A549 treated with ZK216348 at 1 μM for 4 hours (cell line): ENCODE results near the gene RCCD1. TPM values are rescaled to one million over a fixed set of nuclear protein-coding genes. Genes with fewer than 3 reads are reported as not detected.

ENCODE experiments used
- total RNA-seq: library from RNA; stranded (reverse); fragments of 200-300 nt; extraction: Qiagen RNA extraction; gene quantifications from 5 replicates; pipeline ENCODE4 v1.2.3, GENCODE V29; 2022; ENCODE audit warnings: low read depth

RCCD1 gene
- 23.9 to 38.0 TPM (median 34.1 TPM) in 5 replicates for total RNA-seq

GRCh38 chr15:90954712-90955623 is at the start of gene RCCD1:
TSS of gene RCCD1 (plus strand) at chr15:90954884. CDS start at chr15:90956735, 1,851 bp downstream.

DNA sequence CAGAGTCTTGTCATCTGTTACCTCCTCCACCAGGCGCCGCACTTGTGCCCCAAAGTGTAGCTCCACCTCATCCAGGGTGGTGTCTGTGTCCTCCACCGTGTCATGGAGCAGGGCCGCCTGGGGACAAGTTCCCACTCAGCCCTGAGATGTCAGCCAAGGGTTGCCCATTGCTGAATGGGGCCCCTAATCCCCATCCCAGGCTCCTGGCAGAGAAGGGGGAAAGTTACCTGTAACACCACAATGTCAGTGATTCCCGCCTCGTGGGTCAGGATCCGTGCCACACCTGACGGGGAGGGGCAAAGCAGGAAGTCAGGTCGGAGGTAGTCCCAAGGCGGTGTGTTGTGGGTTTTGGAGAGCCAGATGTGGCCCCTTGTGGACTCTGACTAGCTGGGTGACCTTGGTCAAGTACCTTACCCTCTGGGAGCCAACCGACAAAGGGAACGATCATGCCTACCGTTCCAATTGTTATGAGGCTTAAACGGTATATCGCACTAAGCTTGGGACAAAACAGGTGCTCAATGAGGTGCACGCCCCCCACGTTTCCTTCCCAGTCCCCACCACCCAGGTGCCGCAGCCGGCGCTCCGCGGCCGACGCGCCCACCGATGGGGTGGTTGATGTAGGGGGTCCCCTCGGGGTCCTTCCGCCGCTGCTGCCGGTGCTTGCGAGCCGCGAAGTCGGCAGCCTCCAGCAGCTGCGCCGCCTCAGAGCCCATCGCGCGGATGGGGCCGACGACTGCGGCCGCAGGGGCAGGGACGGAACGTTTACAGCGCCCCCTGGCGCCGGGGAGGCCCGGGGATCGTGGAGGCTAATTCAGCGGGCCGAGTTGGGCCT is 22.6 kb upstream of the RCCD1 start, which contains the start of gene HDDC3:
Gene HDDC3, minus strand, starts transcription at position 722 of the 832 bp plus-strand sequence. Its CDS starts 9 bp downstream, at position 713.

GRCh38 chr15:90934949-90935751 is 19.5 kb upstream of the RCCD1 start, which contains the start of gene UNC45A:
TSS of gene UNC45A (plus strand) at chr15:90935285. CDS start at chr15:90935325, 40 bp downstream.

DNA sequence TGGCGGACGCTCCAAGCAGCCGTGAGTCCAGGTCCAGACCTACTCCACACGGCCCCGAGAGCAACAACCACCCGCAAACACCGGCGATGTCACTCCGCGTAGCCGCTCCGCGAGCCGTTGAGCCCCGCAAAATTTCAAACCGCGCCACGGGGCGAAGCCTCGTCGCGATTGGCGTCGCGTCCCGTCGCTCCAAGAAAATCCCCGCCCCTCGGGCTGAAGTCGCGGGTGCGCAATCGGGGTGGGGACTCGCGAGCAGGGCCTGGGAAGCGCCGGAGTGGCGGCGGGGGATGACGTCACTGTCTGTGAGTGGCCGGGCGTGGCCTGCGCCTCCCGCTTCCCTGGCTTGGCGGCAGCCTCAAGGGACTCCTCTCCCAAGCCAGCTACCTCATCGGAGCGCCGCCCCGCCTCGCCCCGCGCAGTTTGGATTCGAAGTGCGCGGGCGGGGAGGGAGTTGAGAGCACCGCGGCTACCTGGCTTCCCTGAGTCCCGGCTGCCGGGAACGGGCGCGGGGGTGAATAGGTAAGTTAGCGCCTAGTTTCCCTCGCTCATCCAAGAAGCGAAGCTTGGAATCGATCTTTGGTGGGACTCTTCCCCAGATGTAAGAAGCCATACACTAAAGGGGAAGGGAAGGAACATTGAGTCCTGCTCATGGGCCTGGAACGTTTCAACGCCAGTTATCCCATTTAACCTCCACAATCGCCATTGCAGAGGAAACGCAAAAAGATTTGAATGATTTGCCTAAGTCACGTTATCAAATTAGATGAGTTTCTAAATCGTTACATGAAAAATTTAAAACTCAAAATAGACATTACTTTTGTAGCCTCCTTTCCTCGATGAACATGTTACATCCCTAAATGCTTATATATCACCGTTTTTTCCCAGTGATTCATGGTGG is 40.0 kb downstream of the RCCD1 start, which contains the start of gene PRC1:
Gene PRC1, minus strand, starts transcription at position 119 of the 895 bp plus-strand sequence. Its CDS starts 118 bp downstream, at position 1.

Other genes starting within 250 kb of the RCCD1 start
- gene BLM, start 237.5 kb upstream of the RCCD1 start, total RNA-seq: 11.6 to 18.7 TPM (median 12.6 TPM) in 5 replicates
- gene FURIN, start 86.3 kb upstream of the RCCD1 start, total RNA-seq: 30.5 to 67.8 TPM (median 56.7 TPM) in 5 replicates
- gene FES, start 70.4 kb upstream of the RCCD1 start, total RNA-seq: 0.64 to 1.1 TPM (median 0.79 TPM) in 5 replicates
- 18.6 to 36.4 TPM (median 31.3 TPM) in 5 replicates for gene MAN2A2, start 51.6 kb upstream of the RCCD1 start, total RNA-seq
- 29.4 to 39.5 TPM (median 33.2 TPM) in 5 replicates for gene HDDC3, start 22.3 kb upstream of the RCCD1 start, total RNA-seq
- 36.7 to 64.4 TPM (median 55.7 TPM) in 5 replicates for gene UNC45A, start 19.6 kb upstream of the RCCD1 start, total RNA-seq
- 192 to 257 TPM (median 214 TPM) in 5 replicates for gene PRC1, start 39.7 kb downstream of the RCCD1 start, total RNA-seq
- gene VPS33B, start 67.7 kb downstream of the RCCD1 start, total RNA-seq: 12.4 to 26.6 TPM (median 13.7 TPM) in 5 replicates
- gene SV2B, start 145.4 kb downstream of the RCCD1 start, total RNA-seq: 0.02 to 0.20 TPM (median 0.06 TPM) in 5 replicates